GM21515 (cell line): ENCODE measurements around the gene OR11L1.

Experiments
- ATAC-seq: cut with Tn5 transposase; IDR thresholded peaks from one replicate; pipeline ENCODE4 v1.9.1; 2021; ENCODE audit not compliant: unreplicated experiment

Gene OR11L1

GRCh38 chr1:247841796-247842195, at the start of gene OR11L1:
Gene OR11L1 (minus strand): TSS chr1:247841896. CDS start chr1:247841896, 0 bp downstream.
- no peak for ATAC-seq

GRCh38 chr1:247884797-247885413, 43.2 kb upstream of the OR11L1 start:
- ATAC-seq: no peak

- no peak for ATAC-seq
Measured at GRCh38 chr1:247883346-247883745, 41.6 kb upstream of the OR11L1 start.

- no peak for ATAC-seq
Measured at GRCh38 chr1:247865416-247865815, 23.7 kb upstream of the OR11L1 start.

GRCh38 chr1:247864644-247865043, 22.9 kb upstream of the OR11L1 start:
- no peak for ATAC-seq

GRCh38 chr1:247862756-247863155, 21.1 kb upstream of the OR11L1 start:
- no peak for ATAC-seq

- ATAC-seq: no peak
Measured at GRCh38 chr1:247857985-247858619, 16.4 kb upstream of the OR11L1 start.

- no peak for ATAC-seq
Measured at GRCh38 chr1:247857069-247857984, 15.6 kb upstream of the OR11L1 start, which contains the start of gene TRIM58. Gene TRIM58 (plus strand): TSS chr1:247857187. CDS start chr1:247857247, 60 bp downstream.

GRCh38 chr1:247855911-247856310, 14.2 kb upstream of the OR11L1 start:
- no peak for ATAC-seq

- ATAC-seq: no peak
Measured at GRCh38 chr1:247854899-247855545, 13.3 kb upstream of the OR11L1 start.

GRCh38 chr1:247849616-247850015, 7.9 kb upstream of the OR11L1 start:
- ATAC-seq: no peak

- ATAC-seq: no peak
Measured at GRCh38 chr1:247848346-247848745, 6.7 kb upstream of the OR11L1 start.

- no peak for ATAC-seq
Measured at GRCh38 chr1:247845693-247846017, 4.0 kb upstream of the OR11L1 start.

GRCh38 chr1:247845011-247845692, 3.5 kb upstream of the OR11L1 start:
- ATAC-seq: no peak

- no peak for ATAC-seq
Measured at GRCh38 chr1:247843411-247843810, 1.7 kb upstream of the OR11L1 start.

GRCh38 chr1:247840818-247841217, 878 bp downstream of the OR11L1 start:
- ATAC-seq: no peak

- no peak for ATAC-seq
Measured at GRCh38 chr1:247833601-247834000, 8.1 kb downstream of the OR11L1 start.

GRCh38 chr1:247829656-247830055, 12.0 kb downstream of the OR11L1 start:
- ATAC-seq: no peak

GRCh38 chr1:247825362-247825761, 16.3 kb downstream of the OR11L1 start:
- no peak for ATAC-seq

- no peak for ATAC-seq
Measured at GRCh38 chr1:247824023-247824422, 17.7 kb downstream of the OR11L1 start, which contains the start of gene OR14A16. Gene OR14A16 (minus strand): TSS chr1:247824119. CDS start chr1:247815729, 8,390 bp downstream.

- no peak for ATAC-seq
Measured at GRCh38 chr1:247822060-247822459, 19.6 kb downstream of the OR11L1 start.
